Stimulated activated CD8-positive, alpha-beta memory T cell treated with anti-CD3 and anti-CD28 coated beads, Interleukin-4, amount 100 ng/mL, for 4 hours (primary cell): Measurements from ENCODE around the gene PLEKHO1.
"Not testable (repeated sequence)": the region's sequence is repeated elsewhere in the genome, so short reads cannot be mapped to it uniquely, and the experiment has no call there.

ENCODE experiments used
- DNase-seq, 2 donors: peaks; one replicate each; pipeline ENCODE4 v3.0.0-alpha.2; 2020; ENCODE audit warnings: low read depth in 2 of 2, low spot score in 1 of 2

The PLEKHO1 gene

DNA sequence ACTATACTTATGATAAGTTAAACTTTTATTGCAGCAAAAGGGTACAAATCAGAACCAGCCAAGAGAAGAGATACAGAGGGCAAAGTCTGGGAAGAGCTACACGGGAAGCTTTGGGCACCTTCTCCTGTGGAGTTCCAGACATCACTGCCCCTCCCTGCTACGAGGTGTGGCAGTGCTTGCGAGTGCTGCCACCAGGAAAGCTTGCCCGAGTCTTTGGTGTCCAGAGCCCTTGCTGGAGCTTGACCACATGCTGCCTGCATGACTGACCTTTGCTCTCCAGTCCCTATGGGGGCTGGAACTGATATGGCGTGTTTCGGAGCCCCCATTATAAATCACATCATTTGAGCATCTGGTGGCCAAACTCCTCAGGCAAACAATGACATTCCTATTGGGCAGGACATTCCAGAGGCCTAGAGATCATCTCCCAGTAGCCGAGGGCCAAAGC lies 23.4 kb downstream of the PLEKHO1 start:
- DNase-seq, result no peak

DNA sequence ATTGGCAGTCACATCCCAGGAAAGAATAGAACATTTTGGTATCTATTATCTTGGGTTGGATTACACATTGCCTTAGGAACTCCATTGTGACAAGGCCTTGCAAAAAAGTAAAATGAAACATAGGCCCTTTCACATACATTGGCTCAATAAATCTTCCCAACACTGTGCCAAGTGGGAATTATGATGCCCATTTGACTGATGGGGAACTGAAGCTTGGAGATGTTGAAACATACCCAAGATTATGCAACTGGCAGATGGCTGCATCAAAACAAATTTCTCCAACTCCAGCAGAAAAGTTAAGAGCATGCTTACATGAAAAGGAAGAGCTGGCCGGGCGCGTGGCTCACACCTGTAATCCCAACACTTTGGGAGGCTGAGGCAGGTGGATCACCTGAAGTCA lies 26.9 kb downstream of the PLEKHO1 start:
- DNase-seq, result no peak

- DNase-seq, result no peak
Observed at GRCh38 chr1:150178548-150178947, 28.8 kb downstream of the PLEKHO1 start.

DNA sequence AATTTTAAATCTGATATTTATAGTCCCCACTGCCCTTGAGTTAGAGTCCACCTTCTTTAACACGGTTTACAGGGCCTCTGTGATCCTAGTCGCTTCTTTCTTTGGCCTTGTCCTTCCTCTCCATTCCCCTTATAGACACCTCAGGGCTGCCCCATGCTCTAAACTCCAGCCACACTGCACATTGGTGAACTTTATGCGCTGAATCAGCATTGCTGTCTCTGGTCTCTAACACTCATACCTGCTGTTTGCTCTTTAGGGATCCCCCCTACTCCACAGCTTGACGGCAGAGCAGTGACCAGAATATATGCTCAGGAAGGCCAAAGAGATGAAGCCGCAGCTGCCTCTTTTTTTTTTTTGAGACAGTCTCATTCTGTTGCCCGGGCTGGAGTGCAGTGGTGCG lies 30.2 kb downstream of the PLEKHO1 start:
- no peak for DNase-seq

DNA sequence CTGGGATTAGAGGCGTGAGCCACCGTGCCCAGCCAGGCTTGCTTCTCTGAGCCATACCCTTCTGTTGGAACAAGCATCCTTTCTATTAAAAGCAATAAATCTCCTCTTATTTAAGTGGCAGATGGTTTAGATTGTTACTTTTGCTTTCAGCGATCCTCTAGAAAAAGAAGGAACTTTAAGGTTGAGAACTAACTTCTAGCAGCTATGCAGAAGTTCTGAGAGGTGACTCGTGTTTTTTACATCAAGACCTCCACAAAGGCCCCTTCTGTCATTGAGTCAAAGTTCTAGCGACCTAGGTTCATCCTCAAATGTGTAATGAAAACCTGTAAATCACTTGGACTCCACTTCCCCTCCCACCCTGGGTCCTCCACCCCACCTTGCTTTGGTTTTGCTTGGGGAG lies 30.8 kb downstream of the PLEKHO1 start:
- DNase-seq, result no peak

GRCh38 chr1:150182247-150182646 lies 32.5 kb downstream of the PLEKHO1 start:
- DNase-seq, result no peak

DNA sequence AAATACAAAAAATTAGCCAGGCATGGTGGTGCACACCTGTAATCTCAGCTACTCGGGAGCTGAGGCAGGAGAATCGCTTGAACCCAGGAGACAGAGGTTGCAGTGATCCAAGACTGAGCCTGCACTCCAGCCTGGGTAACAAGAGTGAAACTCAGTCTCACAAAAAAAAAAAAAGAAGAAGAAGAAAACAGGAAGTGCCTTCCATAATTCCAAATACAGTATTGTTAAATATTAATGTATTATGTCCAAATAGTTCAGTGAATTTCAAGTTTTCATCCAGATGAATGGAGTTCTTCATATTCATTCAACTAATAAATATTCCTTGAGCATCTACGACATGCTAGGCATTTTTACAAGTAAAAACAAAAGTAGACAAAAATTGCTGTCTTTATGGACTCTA lies 33.3 kb downstream of the PLEKHO1 start:
- no peak for DNase-seq

- no peak for DNase-seq
Observed at GRCh38 chr1:150185481-150185880, 35.8 kb downstream of the PLEKHO1 start.

GRCh38 chr1:150186438-150186788 lies 36.7 kb downstream of the PLEKHO1 start:
- not testable (repeated sequence) for DNase-seq

- DNase-seq, result no peak
Observed at GRCh38 chr1:150186789-150187559, 37.3 kb downstream of the PLEKHO1 start.

GRCh38 chr1:150187560-150187931 lies 37.8 kb downstream of the PLEKHO1 start:
- DNase-seq, result no peak

DNA sequence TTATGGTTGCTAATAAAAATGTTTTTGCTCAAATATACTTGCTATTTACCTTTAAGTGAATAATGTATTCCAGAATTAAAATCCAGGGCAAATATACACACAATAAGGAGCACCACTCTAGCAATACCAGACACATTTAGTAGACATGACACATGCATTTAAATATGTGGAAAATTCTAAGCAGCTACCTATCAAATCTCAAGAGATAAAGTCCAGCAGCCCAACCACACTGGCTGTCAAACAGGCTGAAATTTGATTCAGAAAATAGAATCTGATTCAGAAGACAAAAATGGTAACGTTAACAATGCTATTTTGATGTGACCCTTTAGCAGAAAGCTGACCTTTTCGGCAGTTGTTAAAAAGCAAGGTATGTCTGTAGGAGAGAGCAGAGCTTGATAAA lies 42.3 kb downstream of the PLEKHO1 start:
- DNase-seq, result no peak

DNA sequence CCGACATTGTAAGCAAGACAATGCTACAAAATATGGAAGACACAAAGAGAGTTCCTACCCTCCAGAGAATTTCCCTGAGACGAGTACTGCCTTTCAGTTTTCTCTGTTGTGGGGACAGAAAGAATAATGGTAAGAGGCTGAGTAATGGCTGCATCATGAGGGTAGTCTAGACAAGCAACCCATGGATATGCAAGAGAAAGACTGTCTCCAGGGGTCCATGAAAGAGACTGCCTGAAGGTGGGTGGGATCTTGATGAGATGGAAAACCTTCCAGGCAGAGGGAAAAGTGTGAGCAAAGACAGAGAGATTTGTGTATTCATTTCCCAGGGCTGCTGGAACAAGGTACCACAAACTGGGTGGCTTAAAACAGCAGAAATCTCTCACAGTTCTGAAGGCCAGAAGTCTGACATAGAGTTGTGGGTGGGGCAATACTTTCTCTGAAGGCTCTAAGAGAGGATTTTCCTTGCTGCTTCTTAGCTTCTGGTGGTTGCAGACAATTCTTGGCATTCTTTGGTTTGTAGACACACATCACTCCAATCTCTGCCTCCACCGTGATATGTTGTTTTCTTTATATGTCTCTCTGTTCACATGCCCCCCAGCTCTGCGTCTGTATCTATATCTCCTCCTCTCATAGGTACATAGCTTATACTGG lies 44.8 kb downstream of the PLEKHO1 start:
- no peak for DNase-seq

DNA sequence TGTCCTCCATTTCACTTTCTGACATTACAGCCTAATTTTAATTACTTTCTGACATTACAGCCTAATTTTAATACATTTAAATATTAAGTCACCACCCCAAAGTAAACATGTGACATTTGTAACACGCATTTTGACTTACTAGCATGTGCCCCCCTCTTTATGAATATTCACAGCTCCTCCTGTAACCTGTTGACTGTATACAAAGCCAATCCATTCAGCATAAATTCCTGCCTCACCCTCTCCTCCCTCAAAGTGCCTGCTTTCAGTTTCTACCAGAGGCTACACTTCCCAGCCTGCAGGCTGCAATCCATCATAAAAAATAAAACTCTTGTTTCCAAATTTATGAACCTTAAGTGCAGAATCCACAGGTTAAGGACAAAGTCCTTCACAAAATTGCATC lies 46.7 kb downstream of the PLEKHO1 start:
- no peak for DNase-seq

DNA sequence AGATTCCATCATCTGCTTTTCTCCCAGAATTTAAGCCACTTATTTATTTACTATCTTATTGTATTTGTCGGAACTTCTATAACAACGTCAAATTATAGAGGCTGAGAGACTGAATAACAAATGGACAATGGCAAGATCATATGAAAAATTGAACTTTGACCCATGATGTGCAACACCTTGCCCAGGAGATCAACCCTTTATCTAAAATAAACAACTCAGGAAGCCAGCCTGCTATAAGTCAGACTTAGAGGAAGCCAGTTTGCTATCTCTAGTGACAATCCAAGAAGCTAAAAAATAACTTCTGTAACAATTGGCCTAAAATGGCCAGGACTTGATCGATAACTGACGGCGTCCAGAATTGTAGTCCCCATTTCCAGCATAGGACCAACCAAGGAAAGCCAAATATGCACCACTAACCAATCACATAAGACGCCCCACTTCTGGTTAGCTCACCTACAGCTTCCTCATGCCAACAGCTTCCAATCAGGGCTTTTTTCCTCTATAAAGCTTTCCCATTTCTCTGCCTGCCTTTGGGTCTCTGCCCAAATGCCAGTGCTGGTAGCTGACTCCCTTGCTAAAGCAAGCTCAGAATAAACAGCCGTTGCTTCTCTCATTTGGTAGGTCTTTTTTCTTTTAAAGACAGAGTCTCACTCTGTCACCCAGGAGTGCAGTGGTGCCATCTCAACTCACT lies 57.7 kb downstream of the PLEKHO1 start:
- no peak for DNase-seq

GRCh38 chr1:150208460-150208859 lies 58.7 kb downstream of the PLEKHO1 start:
- not testable (repeated sequence) for DNase-seq
